Osteoblast (primary cell): ENCODE data around the gene AJAP1. TPM values are rescaled to one million over a fixed set of nuclear protein-coding genes. Genes with fewer than 3 reads are reported as not detected.

Experiments used
- DNase-seq: peaks from one replicate; pipeline ENCODE4 v3.0.0; 2011; ENCODE audit warnings: low spot score, mixed read lengths; ENCODE audit not compliant: insufficient read length; ENCODE audit errors: missing footprints
- H2AFZ ChIP-seq: 2 replicates; pipeline ENCODE4 v1.6.0; 2011; ENCODE audit warnings: mild to moderate bottlenecking, low read length
- H3K27ac ChIP-seq: 2 replicates; pipeline ENCODE4 v1.5.1; 2011; ENCODE audit warnings: mild to moderate bottlenecking, low read depth, low read length, moderate library complexity
- H3K27me3 ChIP-seq: 2 replicates; pipeline ENCODE4 v1.6.0; 2012; ENCODE audit warnings: mild to moderate bottlenecking, control low read depth, inconsistent platforms, low read length, moderate library complexity; ENCODE audit not compliant: insufficient read depth
- H3K36me3 ChIP-seq: 2 replicates; pipeline ENCODE4 v1.5.1; 2011; ENCODE audit warnings: mild to moderate bottlenecking, low read length, control low read depth, moderate library complexity; ENCODE audit not compliant: insufficient read depth
- H3K4me1 ChIP-seq: 2 replicates; pipeline ENCODE4 v1.5.1; 2011; ENCODE audit warnings: mild to moderate bottlenecking, low read length, control low read depth, moderate library complexity; ENCODE audit not compliant: insufficient read depth
- H3K4me2 ChIP-seq: 2 replicates; pipeline ENCODE4 v1.6.0; 2011; ENCODE audit warnings: mild to moderate bottlenecking, low read length; ENCODE audit not compliant: insufficient read depth
- H3K4me3 ChIP-seq: fragments of 200-600 bp; sonication (generic); 3 replicates; pipeline ENCODE4 v1.5.1; 2012; ENCODE audit warnings: mild to moderate bottlenecking, low read length, inconsistent platforms; ENCODE audit not compliant: insufficient read depth
- H3K79me2 ChIP-seq: 2 replicates; pipeline ENCODE4 v1.6.0; 2012; ENCODE audit warnings: mild to moderate bottlenecking, low read length, control low read depth, inconsistent platforms; ENCODE audit not compliant: insufficient read depth
- H3K9me3 ChIP-seq: 2 replicates; pipeline ENCODE4 v1.5.1; 2011; ENCODE audit warnings: low read depth, low read length, control low read depth
- H4K20me1 ChIP-seq: 2 replicates; pipeline ENCODE4 v1.6.0; 2012; ENCODE audit warnings: mild to moderate bottlenecking, low read length, control low read depth; ENCODE audit not compliant: insufficient read depth
- total RNA-seq: library from RNA; depleted of rRNA; stranded (reverse); fragments of >200 nt; gene quantifications from 2 replicates; pipeline ENCODE4 v1.2.3, GENCODE V29; 2012
- TF ChIP-seq, protein P1 (sequence below): IDR thresholded peaks from 2 replicates; pipeline ENCODE4 v1.5.1; 2011; ENCODE audit warnings: mild to moderate bottlenecking, low read depth, low read length, moderate library complexity; ENCODE audit errors: extremely low read depth

The AJAP1 gene
- total RNA-seq, 1 donor = 1.1 TPM

DNA sequence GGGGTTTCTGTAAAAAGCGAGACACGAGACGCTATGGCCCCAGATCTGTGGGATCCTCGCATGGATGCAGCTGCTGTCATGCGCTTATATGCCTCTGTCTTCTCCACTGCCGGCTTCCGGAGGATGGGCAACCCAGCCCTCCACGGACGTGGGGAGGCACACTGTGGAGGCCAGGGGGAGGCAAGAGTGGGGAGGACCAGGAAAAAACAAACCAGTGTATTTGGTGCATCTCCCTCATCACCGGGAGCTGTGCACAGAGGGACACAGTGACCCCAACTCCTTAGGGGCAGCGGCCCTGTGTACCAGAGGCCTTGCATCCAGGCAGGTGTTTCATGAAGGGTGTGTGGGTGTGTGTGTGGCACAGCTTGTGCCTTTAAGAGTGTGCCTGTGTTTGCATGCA is 95.0 kb downstream of the AJAP1 start:
- peaks cover 2% of the 10 kb centered on the region for H3K9me3 ChIP-seq
- H3K79me2 ChIP-seq = no peaks in the 10 kb centered on the region
- TF ChIP-seq, protein P1, sequence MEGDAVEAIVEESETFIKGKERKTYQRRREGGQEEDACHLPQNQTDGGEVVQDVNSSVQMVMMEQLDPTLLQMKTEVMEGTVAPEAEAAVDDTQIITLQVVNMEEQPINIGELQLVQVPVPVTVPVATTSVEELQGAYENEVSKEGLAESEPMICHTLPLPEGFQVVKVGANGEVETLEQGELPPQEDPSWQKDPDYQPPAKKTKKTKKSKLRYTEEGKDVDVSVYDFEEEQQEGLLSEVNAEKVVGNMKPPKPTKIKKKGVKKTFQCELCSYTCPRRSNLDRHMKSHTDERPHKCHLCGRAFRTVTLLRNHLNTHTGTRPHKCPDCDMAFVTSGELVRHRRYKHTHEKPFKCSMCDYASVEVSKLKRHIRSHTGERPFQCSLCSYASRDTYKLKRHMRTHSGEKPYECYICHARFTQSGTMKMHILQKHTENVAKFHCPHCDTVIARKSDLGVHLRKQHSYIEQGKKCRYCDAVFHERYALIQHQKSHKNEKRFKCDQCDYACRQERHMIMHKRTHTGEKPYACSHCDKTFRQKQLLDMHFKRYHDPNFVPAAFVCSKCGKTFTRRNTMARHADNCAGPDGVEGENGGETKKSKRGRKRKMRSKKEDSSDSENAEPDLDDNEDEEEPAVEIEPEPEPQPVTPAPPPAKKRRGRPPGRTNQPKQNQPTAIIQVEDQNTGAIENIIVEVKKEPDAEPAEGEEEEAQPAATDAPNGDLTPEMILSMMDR = no peak
- no peaks in the 10 kb centered on the region for H4K20me1 ChIP-seq
- H3K27ac ChIP-seq = no peak overlapping the region
- no peak overlapping the region for H3K4me3 ChIP-seq
- no peaks in the 10 kb centered on the region for H3K4me1 ChIP-seq
- H3K4me2 ChIP-seq = no peak overlapping the region
- DNase-seq = peak; percentile 57
- no peaks in the 10 kb centered on the region for H3K36me3 ChIP-seq
- H3K27me3 ChIP-seq = no peaks in the 10 kb centered on the region
- no peak overlapping the region for H2AFZ ChIP-seq

DNA sequence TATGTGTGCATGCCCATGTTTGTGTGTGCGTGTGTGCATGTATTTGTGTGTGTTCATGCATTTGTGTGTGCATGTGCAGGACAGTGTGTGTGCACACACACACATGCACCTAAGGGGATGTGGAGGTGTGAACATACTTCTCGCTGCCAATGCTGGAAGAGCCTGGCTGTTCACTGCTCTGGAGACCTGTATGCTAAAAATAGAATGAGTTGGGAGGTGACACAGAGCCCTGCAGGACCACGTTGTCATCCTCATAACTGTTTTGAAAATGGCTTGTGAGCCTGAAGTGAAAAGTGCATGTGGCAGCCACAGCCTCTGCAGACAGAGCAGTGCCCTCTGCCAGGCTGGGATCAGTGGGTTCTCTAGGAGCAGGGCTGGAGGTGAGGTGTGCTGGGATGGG is 95.8 kb downstream of the AJAP1 start:
- no peaks in the 10 kb centered on the region for H3K27me3 ChIP-seq
- no peaks in the 10 kb centered on the region for H4K20me1 ChIP-seq
- H3K4me1 ChIP-seq = no peaks in the 10 kb centered on the region
- DNase-seq = no peak
- no peak overlapping the region for H3K4me2 ChIP-seq
- TF ChIP-seq, protein P1 = no peak
- no peak overlapping the region for H2AFZ ChIP-seq
- no peaks in the 10 kb centered on the region for H3K79me2 ChIP-seq
- peaks cover 2% of the 10 kb centered on the region for H3K9me3 ChIP-seq
- no peak overlapping the region for H3K27ac ChIP-seq
- H3K4me3 ChIP-seq = no peak overlapping the region
- no peaks in the 10 kb centered on the region for H3K36me3 ChIP-seq

DNA sequence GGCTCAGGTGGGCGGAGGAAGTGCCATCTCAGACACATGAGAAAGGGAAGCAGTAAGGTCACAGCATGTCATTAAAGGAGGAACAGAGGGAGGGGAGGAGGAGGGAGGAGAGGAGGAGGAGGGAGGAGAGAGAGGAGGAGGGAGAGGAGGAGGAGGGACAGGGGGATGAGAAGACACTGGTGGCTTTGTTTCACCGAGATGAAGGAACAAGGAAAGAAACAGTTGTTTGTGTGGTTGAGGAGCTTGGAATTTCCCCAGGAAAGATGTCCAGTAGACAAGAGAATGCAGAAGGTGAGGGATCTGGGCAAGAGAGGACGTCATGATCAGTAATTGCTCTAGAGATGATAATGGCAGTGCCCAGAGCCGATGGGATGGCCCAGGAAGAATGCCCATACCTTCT is 97.7 kb downstream of the AJAP1 start:
- no peak for DNase-seq
- H3K36me3 ChIP-seq = no peaks in the 10 kb centered on the region
- no peaks in the 10 kb centered on the region for H3K79me2 ChIP-seq
- H3K27ac ChIP-seq = no peak overlapping the region
- H2AFZ ChIP-seq = no peak overlapping the region
- peaks cover 2% of the 10 kb centered on the region for H3K9me3 ChIP-seq
- H3K4me3 ChIP-seq = no peak overlapping the region
- H3K4me1 ChIP-seq = no peaks in the 10 kb centered on the region
- TF ChIP-seq, protein P1 = no peak
- H4K20me1 ChIP-seq = no peaks in the 10 kb centered on the region
- H3K27me3 ChIP-seq = no peaks in the 10 kb centered on the region
- H3K4me2 ChIP-seq = no peak overlapping the region

DNA sequence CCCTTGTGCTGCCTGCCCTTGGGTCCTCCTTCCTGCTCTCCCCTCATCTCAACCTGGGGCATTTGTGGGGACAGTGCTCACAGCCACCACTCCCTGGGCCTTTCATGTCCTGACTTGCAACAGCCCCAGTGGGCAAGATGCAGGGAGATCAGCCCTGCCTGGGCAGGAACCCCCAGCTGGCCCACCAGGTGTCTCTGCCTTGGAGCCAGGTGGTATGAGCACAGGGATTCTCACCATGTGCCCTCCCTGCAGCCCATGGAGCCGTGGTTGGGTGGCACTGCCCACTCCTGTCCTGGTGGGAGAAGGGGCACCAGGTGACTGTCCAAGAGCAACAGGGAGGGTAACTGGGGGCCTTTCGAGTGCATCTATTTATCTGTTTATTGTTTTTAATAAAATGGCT is 100.4 kb downstream of the AJAP1 start:
- TF ChIP-seq, protein P1 = no peak
- no peaks in the 10 kb centered on the region for H3K27me3 ChIP-seq
- H3K4me1 ChIP-seq = no peaks in the 10 kb centered on the region
- peaks cover 2% of the 10 kb centered on the region for H3K9me3 ChIP-seq
- H3K4me2 ChIP-seq = no peak overlapping the region
- H3K36me3 ChIP-seq = no peaks in the 10 kb centered on the region
- no peaks in the 10 kb centered on the region for H3K79me2 ChIP-seq
- H3K27ac ChIP-seq = no peak overlapping the region
- no peak overlapping the region for H3K4me3 ChIP-seq
- no peaks in the 10 kb centered on the region for H4K20me1 ChIP-seq
- no peak overlapping the region for H2AFZ ChIP-seq
- DNase-seq = peak; percentile 29
